ENCODE results near the gene PPP1R14B.

Gene PPP1R14B

GRCh38 chr11:64211181-64211872 lies 35.4 kb downstream of the PPP1R14B start:
- peaks cover 32% of the 10 kb centered on the region for H3K36me3 ChIP-seq (ENCODE audit: control insufficient read depth, insufficient read depth, low read length)
- no peak overlapping the region for H3K4me3 ChIP-seq (replicated peaks; ENCODE audit: low read depth, low read length)
- TF ChIP-seq CTCF (IDR thresholded peaks at IDR 0.05; ENCODE audit: insufficient read depth, low read length, poor library complexity, severe bottlenecking) = no peak
- H3K27me3 ChIP-seq (replicated peaks; ENCODE audit: control insufficient read depth, insufficient read depth, low read length) = no peaks in the 10 kb centered on the region
- DNase-seq (ENCODE audit: extremely low read depth, insufficient read length) = no peak

GRCh38 chr11:64210301-64211020 lies 36.3 kb downstream of the PPP1R14B start:
- Histone ChIP-seq H3K4me3 (replicated peaks; ENCODE audit: low read depth, low read length) (no peak overlapping the region), H3K36me3 (ENCODE audit: control insufficient read depth, insufficient read depth, low read length) (peaks cover 32% of the 10 kb centered on the region), H3K27me3 (replicated peaks; ENCODE audit: control insufficient read depth, insufficient read depth, low read length) (no peaks in the 10 kb centered on the region)
- no peak for DNase-seq (ENCODE audit: extremely low read depth, insufficient read length)
- TF ChIP-seq CTCF (IDR thresholded peaks at IDR 0.05; ENCODE audit: insufficient read depth, low read length, poor library complexity, severe bottlenecking) = no peak

- peaks cover 30% of the 10 kb centered on the region for H3K36me3 ChIP-seq (ENCODE audit: control insufficient read depth, insufficient read depth, low read length)
- no peak for DNase-seq (ENCODE audit: extremely low read depth, insufficient read length)
- TF ChIP-seq CTCF (IDR thresholded peaks at IDR 0.05; ENCODE audit: insufficient read depth, low read length, poor library complexity, severe bottlenecking) = no peak
- no peak overlapping the region for H3K4me3 ChIP-seq (replicated peaks; ENCODE audit: low read depth, low read length)
- no peaks in the 10 kb centered on the region for H3K27me3 ChIP-seq (replicated peaks; ENCODE audit: control insufficient read depth, insufficient read depth, low read length)
Measured at GRCh38 chr11:64209563-64209843, 37.2 kb downstream of the PPP1R14B start.

GRCh38 chr11:64208796-64209562 lies 37.8 kb downstream of the PPP1R14B start:
- H3K27me3 ChIP-seq (replicated peaks; ENCODE audit: control insufficient read depth, insufficient read depth, low read length) = no peaks in the 10 kb centered on the region
- peak overlapping the region; percentile 70; the same call in 1 of the 2 replicates for H3K4me3 ChIP-seq (replicated peaks; ENCODE audit: low read depth, low read length)

More at GRCh38 chr11:64208796-64209562, 37.8 kb downstream of the PPP1R14B start:
- no peak for TF ChIP-seq CTCF (IDR thresholded peaks at IDR 0.05; ENCODE audit: insufficient read depth, low read length, poor library complexity, severe bottlenecking)
- DNase-seq (ENCODE audit: extremely low read depth, insufficient read length) = no peak
- H3K36me3 ChIP-seq (ENCODE audit: control insufficient read depth, insufficient read depth, low read length) = peaks cover 35% of the 10 kb centered on the region
